KMS-11 (cell line): ENCODE results near the gene C2orf92.

Source experiments
- H2AFZ ChIP-seq: fragments of 200-600 bp; sonication (generic); 2 replicates; pipeline ENCODE4 v1.6.1; 2016; ENCODE audit warnings: antibody characterized with exemption, mixed run types, low read depth
- H3K27ac ChIP-seq: fragments of 200-600 bp; sonication (generic); 2 replicates; pipeline ENCODE4 v1.6.1; 2016; ENCODE audit warnings: mild to moderate bottlenecking, mixed run types
- H3K27me3 ChIP-seq: fragments of 200-600 bp; sonication (generic); 2 replicates; pipeline ENCODE4 v1.6.1; 2017; ENCODE audit warnings: mild to moderate bottlenecking, low read depth, mixed run types, moderate library complexity; ENCODE audit not compliant: insufficient read depth
- H3K36me3 ChIP-seq: fragments of 200-600 bp; sonication (generic); 2 replicates; pipeline ENCODE4 v1.6.1; 2017; ENCODE audit warnings: mild to moderate bottlenecking, mixed run types; ENCODE audit not compliant: insufficient read depth
- H3K4me1 ChIP-seq: fragments of 200-600 bp; sonication (generic); 2 replicates; pipeline ENCODE4 v1.6.1; 2016; ENCODE audit warnings: mild to moderate bottlenecking, low read depth, mixed run types; ENCODE audit not compliant: poor library complexity, severe bottlenecking
- H3K4me2 ChIP-seq: fragments of 200-600 bp; sonication (generic); 2 replicates; pipeline ENCODE4 v1.7.0; 2016; ENCODE audit warnings: mild to moderate bottlenecking, mixed run types
- H3K4me3 ChIP-seq: fragments of 200-600 bp; sonication (generic); IDR thresholded peaks from 2 replicates; pipeline ENCODE4 v1.6.1; 2017; ENCODE audit warnings: low read depth, low read length, mixed read lengths; ENCODE audit not compliant: insufficient read depth
- H3K79me2 ChIP-seq: fragments of 200-600 bp; sonication (generic); 2 replicates; pipeline ENCODE4 v1.6.1; 2016; ENCODE audit warnings: low read depth, mixed run types; ENCODE audit not compliant: insufficient read depth
- H3K9ac ChIP-seq: fragments of 200-600 bp; sonication (generic); 2 replicates; pipeline ENCODE4 v1.6.1; 2016; ENCODE audit warnings: mild to moderate bottlenecking, mixed run types
- H4K20me1 ChIP-seq: fragments of 200-600 bp; sonication (generic); 2 replicates; pipeline ENCODE4 v1.6.1; 2016; ENCODE audit warnings: mild to moderate bottlenecking, mixed run types; ENCODE audit not compliant: insufficient read depth
- CTCF ChIP-seq: fragments of 200-600 bp; sonication (generic); conservative IDR thresholded peaks from 2 replicates; pipeline ENCODE4 v1.6.1; 2017; ENCODE audit warnings: low read depth, mild to moderate bottlenecking, antibody characterized with exemption, low read length, moderate library complexity, mixed read lengths

The C2orf92 gene

GRCh38 chr2:97693476-97693875 is 24.0 kb downstream of the C2orf92 start:
- TF ChIP-seq CTCF, result no peak
- no peak overlapping the region for H3K4me3 ChIP-seq

GRCh38 chr2:97695744-97696143 is 26.2 kb downstream of the C2orf92 start:
- Histone ChIP-seq H3K4me1 (peaks cover 5% of the 10 kb centered on the region), H2AFZ (no peak overlapping the region), H3K27me3 (no peaks in the 10 kb centered on the region), H3K4me2 (no peak overlapping the region), H3K4me3 (no peak overlapping the region), H3K36me3 (no peaks in the 10 kb centered on the region), H3K9ac (no peak overlapping the region), H4K20me1 (no peaks in the 10 kb centered on the region), H3K27ac (no peak overlapping the region), H3K79me2 (no peaks in the 10 kb centered on the region)
- TF ChIP-seq CTCF, result no peak

More at GRCh38 chr2:97693476-97693875, 24.0 kb downstream of the C2orf92 start:
- Histone ChIP-seq H3K79me2 (no peaks in the 10 kb centered on the region), H4K20me1 (no peaks in the 10 kb centered on the region), H3K9ac (no peak overlapping the region), H2AFZ (no peak overlapping the region), H3K27ac (no peak overlapping the region), H3K4me2 (no peak overlapping the region), H3K27me3 (no peaks in the 10 kb centered on the region), H3K36me3 (no peaks in the 10 kb centered on the region), H3K4me1 (peaks cover 5% of the 10 kb centered on the region)

GRCh38 chr2:97697252-97698235 is 28.0 kb downstream of the C2orf92 start:
- peak; percentile 95 for TF ChIP-seq CTCF
- Histone ChIP-seq H4K20me1 (no peaks in the 10 kb centered on the region), H3K4me1 (peaks cover 5% of the 10 kb centered on the region), H3K27ac (no peak overlapping the region), H3K9ac (no peak overlapping the region), H3K4me2 (peak overlapping the region; percentile 58), H3K79me2 (no peaks in the 10 kb centered on the region), H3K27me3 (no peaks in the 10 kb centered on the region), H2AFZ (peak overlapping the region; percentile 58; the same call in 1 of the 2 replicates), H3K36me3 (no peaks in the 10 kb centered on the region), H3K4me3 (no peak overlapping the region)

GRCh38 chr2:97698530-97698929 is 29.0 kb downstream of the C2orf92 start:
- Histone ChIP-seq H2AFZ (no peak overlapping the region), H4K20me1 (no peaks in the 10 kb centered on the region), H3K79me2 (no peaks in the 10 kb centered on the region), H3K27ac (no peak overlapping the region), H3K4me2 (no peak overlapping the region), H3K4me1 (peaks cover 5% of the 10 kb centered on the region), H3K27me3 (no peaks in the 10 kb centered on the region), H3K4me3 (no peak overlapping the region), H3K36me3 (no peaks in the 10 kb centered on the region), H3K9ac (no peak overlapping the region)
- TF ChIP-seq CTCF, result no peak
